22Rv1 (cell line): ENCODE data around the gene TSC1.
"Not testable (repeated sequence)": the region's sequence is repeated elsewhere in the genome, so short reads cannot be mapped to it uniquely, and the experiment has no call there.

Experiments
- H3K27ac ChIP-seq: fragments of 450-650 bp; 2 replicates; pipeline ENCODE4 v1.5.1; 2017
- ZFX ChIP-seq: fragments of 450-650 bp; IDR thresholded peaks from 2 replicates; pipeline ENCODE4 v1.6.1; 2017; ENCODE audit warnings: antibody characterized with exemption, borderline replicate concordance
- TF ChIP-seq, protein P1 (sequence below): fragments of 450-650 bp; IDR thresholded peaks from 2 replicates; pipeline ENCODE4 v1.5.1; 2017; ENCODE audit warnings: mild to moderate bottlenecking

TSC1 gene

DNA sequence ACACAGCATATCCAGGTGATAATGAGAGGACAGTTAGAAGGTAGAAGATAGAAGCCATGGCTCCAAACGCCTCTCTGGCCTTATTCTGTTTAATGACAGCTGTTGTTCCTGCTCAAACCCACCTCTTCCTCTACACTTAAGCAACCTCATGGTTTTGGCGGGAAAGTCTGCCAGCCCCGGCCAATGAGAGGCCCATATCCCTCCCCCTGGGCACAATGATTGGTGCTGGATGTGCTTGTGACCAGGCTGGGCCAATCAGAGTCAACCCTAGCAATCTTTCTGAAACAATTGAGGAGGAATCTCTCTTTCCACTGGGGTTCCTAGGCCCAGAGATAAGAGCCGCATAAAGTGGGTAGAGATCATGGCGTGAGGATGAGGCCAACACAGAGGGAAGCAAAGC, 29.3 kb upstream of the TSC1 start:
- TF ChIP-seq ZFX: no peak
- TF ChIP-seq, protein P1, sequence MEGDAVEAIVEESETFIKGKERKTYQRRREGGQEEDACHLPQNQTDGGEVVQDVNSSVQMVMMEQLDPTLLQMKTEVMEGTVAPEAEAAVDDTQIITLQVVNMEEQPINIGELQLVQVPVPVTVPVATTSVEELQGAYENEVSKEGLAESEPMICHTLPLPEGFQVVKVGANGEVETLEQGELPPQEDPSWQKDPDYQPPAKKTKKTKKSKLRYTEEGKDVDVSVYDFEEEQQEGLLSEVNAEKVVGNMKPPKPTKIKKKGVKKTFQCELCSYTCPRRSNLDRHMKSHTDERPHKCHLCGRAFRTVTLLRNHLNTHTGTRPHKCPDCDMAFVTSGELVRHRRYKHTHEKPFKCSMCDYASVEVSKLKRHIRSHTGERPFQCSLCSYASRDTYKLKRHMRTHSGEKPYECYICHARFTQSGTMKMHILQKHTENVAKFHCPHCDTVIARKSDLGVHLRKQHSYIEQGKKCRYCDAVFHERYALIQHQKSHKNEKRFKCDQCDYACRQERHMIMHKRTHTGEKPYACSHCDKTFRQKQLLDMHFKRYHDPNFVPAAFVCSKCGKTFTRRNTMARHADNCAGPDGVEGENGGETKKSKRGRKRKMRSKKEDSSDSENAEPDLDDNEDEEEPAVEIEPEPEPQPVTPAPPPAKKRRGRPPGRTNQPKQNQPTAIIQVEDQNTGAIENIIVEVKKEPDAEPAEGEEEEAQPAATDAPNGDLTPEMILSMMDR: no peak
- no peak overlapping the region for H3K27ac ChIP-seq

DNA sequence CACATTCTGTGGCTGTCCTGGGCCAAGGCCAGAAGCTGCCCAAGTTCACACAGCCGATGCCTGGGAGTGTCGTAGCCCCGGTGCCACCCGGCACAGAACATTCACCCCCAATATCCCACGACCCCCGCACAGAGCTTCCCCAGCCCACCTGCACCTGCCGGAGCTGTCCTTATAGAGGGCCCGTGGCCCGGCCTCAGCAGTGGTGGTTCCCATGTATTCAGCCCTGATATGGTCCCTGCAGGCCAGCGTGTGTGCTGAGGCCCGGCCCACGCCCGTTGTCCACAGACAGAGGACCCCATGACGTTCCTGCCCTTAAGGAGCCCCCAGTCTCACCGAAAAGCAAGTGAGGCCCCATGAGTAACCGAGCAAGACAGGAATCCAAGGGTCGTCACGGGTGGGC, 28.8 kb upstream of the TSC1 start:
- H3K27ac ChIP-seq: no peak overlapping the region

DNA sequence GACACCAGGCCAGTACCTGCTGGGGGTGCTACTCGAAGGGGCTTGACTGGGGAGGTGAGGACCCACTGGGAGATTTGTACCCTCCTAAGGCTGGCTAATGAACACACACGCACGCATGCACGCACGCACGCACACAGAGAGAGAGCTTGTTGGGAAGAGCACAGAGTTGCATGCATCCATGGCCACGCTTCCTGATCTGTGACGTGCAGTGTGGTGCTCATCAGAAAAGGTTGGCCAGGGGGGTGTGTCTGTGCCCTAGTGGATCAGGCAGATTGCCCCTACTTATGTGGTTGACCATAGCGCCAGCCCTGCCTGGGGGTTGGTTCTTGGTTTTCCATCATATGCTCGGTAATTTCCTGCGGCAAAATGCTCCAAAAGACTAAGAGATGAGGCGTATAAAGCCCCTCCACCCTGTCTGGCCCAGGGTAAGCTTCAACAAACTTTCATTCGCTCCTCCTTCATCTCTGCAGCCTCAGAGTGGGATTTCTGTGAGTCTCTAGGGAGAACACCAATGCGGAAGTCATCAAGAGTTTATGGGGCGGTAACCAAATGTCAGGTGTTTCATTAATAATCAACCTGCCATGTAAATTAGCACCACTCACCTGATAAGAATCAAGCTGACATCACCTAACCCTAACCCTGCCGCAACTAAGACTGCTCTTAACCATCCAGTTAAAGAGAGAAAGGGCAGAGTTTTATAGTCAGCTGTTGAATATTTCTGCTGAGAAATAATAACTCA, 26.1 kb upstream of the TSC1 start:
- peak overlapping the region; percentile 42; the same call in 1 of the 2 replicates for H3K27ac ChIP-seq
- no peak for TF ChIP-seq ZFX
- TF ChIP-seq, protein P1: no peak

More for the DNA sequence above, 28.8 kb upstream of the TSC1 start:
- TF ChIP-seq, protein P1: no peak
- no peak for TF ChIP-seq ZFX

DNA sequence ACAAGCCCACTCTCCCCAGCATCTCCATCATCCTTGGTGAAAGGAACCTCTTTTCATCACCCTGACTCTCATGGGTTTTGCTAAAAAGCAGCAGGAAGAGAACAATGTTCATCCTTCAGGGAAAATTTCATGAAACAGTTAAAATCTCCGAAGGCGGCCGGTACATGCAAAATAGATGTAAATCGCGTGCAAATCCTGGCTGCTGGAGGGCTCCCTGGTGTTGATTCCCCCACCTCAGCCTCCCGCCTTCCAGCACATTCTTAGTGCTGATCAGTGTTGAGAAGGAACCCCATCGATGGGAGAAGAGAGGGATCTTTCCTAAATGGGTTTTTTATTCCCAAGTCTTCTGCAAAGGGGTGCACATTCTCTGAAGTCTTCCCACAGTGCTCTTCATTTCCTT, 25.4 kb upstream of the TSC1 start:
- TF ChIP-seq ZFX: no peak
- H3K27ac ChIP-seq: no peak overlapping the region

DNA sequence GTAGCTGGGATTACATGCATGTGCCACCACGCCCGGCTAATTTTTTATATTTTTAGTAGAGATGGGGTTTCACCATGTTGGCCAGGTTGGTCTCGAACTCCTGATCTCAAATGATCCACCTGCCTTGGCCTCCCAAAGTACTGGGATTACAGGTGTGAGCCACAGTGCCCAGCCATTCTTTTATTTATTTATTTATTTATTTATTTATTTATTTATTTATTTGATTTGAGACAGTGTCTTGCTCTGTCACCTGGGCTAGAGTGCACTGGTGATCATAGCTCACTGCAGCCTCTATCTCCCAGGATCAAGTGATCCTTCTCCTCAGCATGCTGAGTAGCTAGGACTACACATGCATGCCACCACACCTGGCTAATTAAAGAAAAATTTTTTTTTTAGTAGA, 23.5 kb upstream of the TSC1 start:
- not testable (repeated sequence) for H3K27ac ChIP-seq

DNA sequence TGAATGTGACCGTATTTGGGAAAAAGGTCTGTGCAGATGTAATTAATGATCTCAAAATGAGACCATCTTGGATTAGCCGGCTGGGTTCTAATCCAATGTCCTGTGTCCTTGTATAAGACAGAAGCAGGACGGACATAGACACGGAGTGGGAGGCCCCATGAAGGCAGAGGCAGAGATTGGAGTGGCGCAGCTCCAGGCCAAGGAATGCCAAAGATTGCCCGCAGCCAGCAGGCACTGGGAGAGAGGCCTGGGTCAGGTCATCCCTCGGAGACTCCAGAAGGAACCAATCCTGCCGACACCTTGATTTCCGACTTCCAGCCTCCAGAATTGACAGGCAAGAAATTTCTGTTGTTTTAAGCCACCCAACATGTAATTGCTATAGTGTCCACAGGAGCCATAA, 21.1 kb upstream of the TSC1 start:
- H3K27ac ChIP-seq: no peak overlapping the region
- no peak for TF ChIP-seq ZFX
- TF ChIP-seq, protein P1: no peak

DNA sequence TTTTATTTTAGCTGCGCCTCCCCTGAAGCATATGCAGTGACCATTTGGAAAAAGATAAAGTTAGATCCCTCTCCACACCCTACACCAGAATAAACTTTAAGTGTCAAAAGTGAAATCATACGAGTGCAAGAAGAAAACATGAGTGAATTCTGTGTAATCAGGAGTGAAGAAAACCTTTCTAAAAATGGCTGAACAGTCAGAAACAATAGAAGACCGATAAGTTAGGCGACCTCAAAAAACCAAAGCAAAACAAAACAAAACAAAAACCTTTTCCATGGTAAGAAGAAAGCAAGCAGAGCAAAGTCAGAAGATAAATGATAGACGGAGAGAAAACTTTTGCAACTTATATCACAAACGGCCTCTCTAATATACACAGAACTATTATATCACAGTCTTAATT, 16.6 kb upstream of the TSC1 start:
- no peak overlapping the region for H3K27ac ChIP-seq
- TF ChIP-seq ZFX: no peak
- TF ChIP-seq, protein P1: no peak

DNA sequence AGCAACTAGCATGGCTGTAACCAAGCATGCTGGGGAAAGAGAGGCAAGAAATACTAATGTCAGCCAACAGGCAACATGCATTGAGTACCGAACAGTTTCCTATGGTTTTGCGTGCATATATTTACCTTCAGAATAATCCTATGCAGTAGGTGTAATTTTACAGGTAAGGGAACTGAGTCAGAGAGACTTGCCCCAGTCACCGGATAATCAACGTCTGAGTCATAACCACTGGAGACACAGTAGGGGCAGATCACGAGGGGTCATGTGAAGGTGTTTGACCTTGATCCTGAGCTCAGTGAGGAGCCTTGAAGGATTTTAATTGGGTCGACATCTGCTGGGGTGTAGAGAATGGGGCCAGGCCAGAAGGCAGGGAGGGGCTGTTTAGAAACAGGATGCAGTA, 13.4 kb upstream of the TSC1 start:
- TF ChIP-seq ZFX: no peak
- no peak overlapping the region for H3K27ac ChIP-seq

DNA sequence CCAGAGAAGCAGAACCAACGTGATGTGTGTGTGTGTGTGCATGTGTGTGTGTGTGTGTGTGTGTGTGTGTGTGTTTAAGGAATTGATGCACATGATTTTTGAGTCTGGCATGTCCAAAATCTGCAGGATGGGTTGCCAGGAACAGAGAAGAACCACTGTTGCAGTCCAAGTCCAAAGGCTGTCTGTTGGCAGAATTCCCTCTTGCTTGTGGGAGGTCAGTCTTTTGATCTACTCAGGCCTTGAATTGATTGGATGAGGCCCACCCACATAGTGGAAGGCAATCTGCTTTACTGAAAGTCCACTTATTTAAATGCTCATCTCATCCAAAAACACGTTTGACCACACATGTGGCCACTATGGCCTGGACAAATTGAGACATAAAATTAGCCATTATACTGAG, 11.4 kb upstream of the TSC1 start:
- no peak overlapping the region for H3K27ac ChIP-seq
- TF ChIP-seq, protein P1: no peak
